Measurements from ENCODE around the gene IL4I1. TPM values are rescaled to one million over a fixed set of nuclear protein-coding genes. Genes with fewer than 3 reads are reported as not detected.

IL4I1 gene
- polyA plus RNA-seq, 3 donors = 5.6 to 7.6 (median 7.0) TPM

GRCh38 chr19:49924004-49924880, 27.6 kb upstream of the IL4I1 start:
- H3K4me1 Mint-ChIP-seq = peaks cover 63% of the 10 kb centered on the region
- H3K9me3 Mint-ChIP-seq = peaks cover 0 to 1% (median 0%) of the 10 kb centered on the region in 7 donors
- Histone ChIP-seq H3K27me3 (ENCODE audit: control insufficient read depth in 2 of 2, insufficient read depth in 2 of 2, low read length in 2 of 2) (no peaks in the 10 kb centered on the region), H3K4me2 (replicated peaks; ENCODE audit: extremely low read depth, low read length, poor library complexity, severe bottlenecking) (no peak overlapping the region), H3K36me3 (replicated peaks in 1 of 2; ENCODE audit: control insufficient read depth in 1 of 2, insufficient read depth in 2 of 2, low read length in 2 of 2) (peaks cover 55 to 75% of the 10 kb centered on the region in 2 donors), H4K20me1 (ENCODE audit: insufficient read depth, low read length) (peaks cover 89% of the 10 kb centered on the region), H3K27ac (ENCODE audit: low read depth in 1 of 2, low read length in 2 of 2) (peak overlapping the region; percentile 43 to 75), H3K9ac (ENCODE audit: insufficient read depth, low read length, poor library complexity, severe bottlenecking) (no peak overlapping the region), H3K4me1 (ENCODE audit: control insufficient read depth in 1 of 2, insufficient read depth in 2 of 2, low read length in 2 of 2) (peaks cover 39 to 68% of the 10 kb centered on the region in 2 donors), H3K9me3 (replicated peaks in 1 of 2; ENCODE audit: control insufficient read depth in 1 of 2, insufficient read depth in 1 of 2, low read length in 2 of 2) (no peaks in the 10 kb centered on the region), H3K4me3 (replicated peaks in 1 of 3; ENCODE audit: low read depth in 2 of 3, low read length in 3 of 3) (no peak overlapping the region), H2AFZ (ENCODE audit: insufficient read depth, low read depth, low read length, poor library complexity, severe bottlenecking) (no peak overlapping the region), H3K79me2 (ENCODE audit: insufficient read depth, low read length) (peaks cover 88% of the 10 kb centered on the region)
- WGBS (ENCODE audit: insufficient coverage) = 83% methylated on average over 18 of the region's 25 CpGs
- H3K36me3 Mint-ChIP-seq = peaks cover 61 to 83% of the 10 kb centered on the region in 2 donors
- no peak for DNase-seq
- no peak overlapping the region for H3K4me3 Mint-ChIP-seq
- intact Hi-C loops (cut with micrococcal nuclease) = no loop called here
- peak overlapping the region in 6 of 7 donors; percentile 61 to 91 (median 83) for H3K27ac Mint-ChIP-seq
- peaks cover 0 to under 1% (median 0%) of the 10 kb centered on the region in 3 donors for H3K27me3 Mint-ChIP-seq (ENCODE audit: low read depth in 3 of 3)
- no peak for TF ChIP-seq CTCF (IDR thresholded peaks at IDR 0.05)

DNA sequence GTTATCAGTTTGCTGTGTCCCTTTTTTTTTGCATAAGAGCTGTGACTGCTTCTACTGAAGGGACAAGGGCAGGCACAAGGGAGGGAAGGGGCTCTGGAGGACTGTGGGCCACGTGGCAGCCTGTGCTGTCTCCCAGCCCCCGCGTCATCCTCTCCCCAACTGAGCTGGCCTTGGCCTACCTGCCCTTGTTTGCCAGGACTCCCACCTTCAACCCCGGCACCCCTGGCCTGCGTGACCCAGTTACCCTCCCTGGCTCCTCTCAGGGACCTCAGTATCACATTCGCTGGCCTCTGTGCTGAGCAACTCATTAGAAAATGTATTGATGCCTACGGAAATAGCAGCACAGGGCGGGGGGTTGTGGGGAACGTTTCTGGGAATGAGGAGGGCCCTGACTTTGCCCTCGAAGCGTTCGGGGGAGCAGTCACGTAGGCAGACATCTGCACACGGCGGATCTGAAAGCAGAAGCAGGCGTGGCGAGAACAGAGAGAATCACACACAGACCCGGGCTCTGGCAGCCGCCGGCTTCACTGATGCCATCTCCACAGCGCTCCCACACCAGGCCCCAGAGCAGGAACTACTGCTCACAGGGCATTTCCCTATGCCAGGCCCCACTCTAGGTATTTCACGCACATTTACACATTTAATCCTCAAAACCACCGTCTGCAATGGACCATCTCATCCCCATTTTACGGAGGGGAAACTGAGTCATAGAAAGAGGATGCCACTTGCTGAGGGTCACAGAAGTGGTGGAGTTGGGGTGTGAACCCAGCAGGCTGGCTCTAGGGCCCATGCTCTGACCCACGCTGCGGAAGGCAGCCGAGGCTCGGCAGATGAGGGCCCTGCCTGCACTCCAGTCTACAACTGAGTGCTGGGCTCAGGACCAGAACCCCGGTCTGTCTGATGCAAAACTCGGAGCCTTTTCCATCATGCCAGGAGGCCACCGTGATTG, 26.6 kb upstream of the IL4I1 start:
- intact Hi-C loops (cut with micrococcal nuclease) = no loop called here
- H2AFZ ChIP-seq (ENCODE audit: insufficient read depth, low read depth, low read length, poor library complexity, severe bottlenecking) = no peak overlapping the region
- peaks cover 55 to 81% of the 10 kb centered on the region in 2 donors for H3K36me3 ChIP-seq (replicated peaks in 1 of 2; ENCODE audit: control insufficient read depth in 1 of 2, insufficient read depth in 2 of 2, low read length in 2 of 2)
- DNase-seq = peak; percentile 31 to 56 (median 32)
- H3K27me3 ChIP-seq (ENCODE audit: control insufficient read depth in 2 of 2, insufficient read depth in 2 of 2, low read length in 2 of 2) = no peaks in the 10 kb centered on the region
- Mint-ChIP-seq H3K27ac (peak overlapping the region; percentile 32 to 91 (median 80)), H3K4me3 (peak overlapping the region in 1 of 2 donors; percentile 48), H3K36me3 (peaks cover 63 to 88% of the 10 kb centered on the region in 2 donors), H3K27me3 (ENCODE audit: low read depth in 3 of 3) (no peaks in the 10 kb centered on the region), H3K4me1 (peaks cover 62% of the 10 kb centered on the region), H3K9me3 (no peaks in the 10 kb centered on the region)
- H3K4me3 ChIP-seq (replicated peaks in 1 of 3; ENCODE audit: low read depth in 2 of 3, low read length in 3 of 3) = no peak overlapping the region
- peak overlapping the region; percentile 5 for H3K4me2 ChIP-seq (replicated peaks; ENCODE audit: extremely low read depth, low read length, poor library complexity, severe bottlenecking)
- H3K79me2 ChIP-seq (ENCODE audit: insufficient read depth, low read length) = peaks cover 95% of the 10 kb centered on the region
- no peak for TF ChIP-seq CTCF (IDR thresholded peaks at IDR 0.05)
- WGBS (ENCODE audit: insufficient coverage) = 53% methylated on average over 26 of the region's 31 CpGs
- peak overlapping the region; percentile 43 to 75 for H3K27ac ChIP-seq (ENCODE audit: low read depth in 1 of 2, low read length in 2 of 2)
- H3K4me1 ChIP-seq (ENCODE audit: control insufficient read depth in 1 of 2, insufficient read depth in 2 of 2, low read length in 2 of 2) = peaks cover 40 to 67% of the 10 kb centered on the region in 2 donors
- H4K20me1 ChIP-seq (ENCODE audit: insufficient read depth, low read length) = peaks cover 95% of the 10 kb centered on the region
- H3K9me3 ChIP-seq (replicated peaks in 1 of 2; ENCODE audit: control insufficient read depth in 1 of 2, insufficient read depth in 1 of 2, low read length in 2 of 2) = no peaks in the 10 kb centered on the region
- H3K9ac ChIP-seq (ENCODE audit: insufficient read depth, low read length, poor library complexity, severe bottlenecking) = peak overlapping the region; percentile 12
